HG02884 (cell line): ENCODE measurements around the gene ATP1A1.

Source experiments
- ATAC-seq: cut with Tn5 transposase; IDR thresholded peaks from one replicate; pipeline ENCODE4 v1.9.1; 2021; ENCODE audit warnings: mild to moderate bottlenecking, moderate library complexity; ENCODE audit not compliant: unreplicated experiment

ATP1A1 gene

DNA sequence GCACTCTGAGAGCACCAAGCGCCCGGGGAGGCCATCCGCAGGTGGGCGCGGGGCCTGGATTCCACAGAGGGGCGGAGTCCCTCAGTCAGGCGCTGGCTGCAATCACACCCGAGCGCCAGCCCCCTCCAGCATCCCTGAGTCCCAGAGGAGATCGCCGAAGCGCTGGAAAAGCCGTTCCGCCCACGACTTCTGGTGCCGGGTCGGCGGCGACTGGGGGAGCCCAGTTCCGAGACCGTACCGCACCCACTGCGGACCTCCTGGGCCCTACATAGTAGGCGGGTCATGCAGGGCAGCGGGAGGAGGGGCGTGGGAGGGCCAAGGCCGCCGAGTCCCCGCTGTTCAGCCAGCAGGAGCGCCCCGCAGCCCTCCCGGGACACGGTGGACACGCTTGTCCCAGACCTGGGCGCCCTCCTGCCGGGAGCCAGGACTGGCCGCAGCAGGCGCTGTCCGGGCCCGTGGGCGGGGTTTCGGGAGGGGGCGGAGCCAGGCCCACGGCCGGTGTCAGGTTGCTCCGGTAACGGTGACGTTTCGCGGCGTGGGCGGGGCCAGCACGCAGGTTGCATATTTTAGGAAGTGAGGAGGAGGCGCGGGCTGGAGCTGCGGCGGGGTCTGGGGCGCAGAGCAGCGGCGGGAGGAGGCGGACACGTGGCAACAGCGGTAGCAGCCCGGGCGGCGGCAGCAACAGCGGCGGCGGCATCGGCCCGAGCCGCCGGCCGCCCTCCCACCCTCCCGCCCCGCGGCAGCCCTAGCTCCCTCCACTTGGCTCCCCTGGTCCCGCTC, at the start of gene ATP1A1:
Gene ATP1A1, plus strand, starts transcription at position 594 of the 780 bp plus-strand sequence. CDS start 268 bp downstream, outside the sequence.
- ATAC-seq, result peak; percentile 43

DNA sequence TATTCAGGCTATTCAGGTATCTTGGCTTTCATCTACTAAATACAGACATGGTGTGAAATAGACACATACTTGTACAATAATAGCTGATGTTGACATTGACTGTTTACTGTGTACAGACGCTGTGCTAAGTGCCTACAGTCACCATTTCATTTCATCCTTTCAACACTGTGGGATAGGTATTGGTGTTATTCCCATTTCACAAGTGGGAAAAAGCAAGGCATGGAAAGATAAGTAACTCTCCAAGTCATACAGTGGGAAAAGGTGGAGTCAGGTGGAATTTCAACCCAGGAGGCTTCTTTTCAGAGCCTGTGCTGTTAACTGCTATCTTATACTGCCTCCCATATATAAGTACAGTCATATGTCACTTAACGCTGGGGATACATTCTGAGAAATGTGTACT, 49.6 kb upstream of the ATP1A1 start:
- ATAC-seq, result no peak

GRCh38 chr1:116324411-116324810, 48.6 kb upstream of the ATP1A1 start:
- no peak for ATAC-seq

GRCh38 chr1:116325104-116325503, 47.9 kb upstream of the ATP1A1 start:
- ATAC-seq, result no peak

DNA sequence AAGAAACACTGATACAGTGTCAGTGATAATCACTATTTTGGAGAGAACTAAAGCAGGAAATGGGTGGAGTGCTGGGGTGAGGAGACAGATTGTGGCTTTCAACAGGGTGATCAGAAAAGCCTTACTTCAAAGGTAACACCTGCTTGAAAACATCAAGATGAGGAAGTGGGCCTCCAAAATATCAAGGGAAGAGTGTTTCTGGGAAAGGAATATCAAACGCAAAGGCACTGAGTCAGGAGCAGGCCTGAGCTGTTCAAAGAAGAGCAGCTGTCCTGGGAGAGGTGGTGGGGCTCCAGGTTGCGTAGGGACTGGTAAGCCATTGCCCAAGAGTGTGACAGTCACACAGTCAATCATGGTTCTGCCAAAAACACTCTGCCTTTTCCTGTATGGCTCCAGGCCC, 47.1 kb upstream of the ATP1A1 start:
- ATAC-seq, result no peak

DNA sequence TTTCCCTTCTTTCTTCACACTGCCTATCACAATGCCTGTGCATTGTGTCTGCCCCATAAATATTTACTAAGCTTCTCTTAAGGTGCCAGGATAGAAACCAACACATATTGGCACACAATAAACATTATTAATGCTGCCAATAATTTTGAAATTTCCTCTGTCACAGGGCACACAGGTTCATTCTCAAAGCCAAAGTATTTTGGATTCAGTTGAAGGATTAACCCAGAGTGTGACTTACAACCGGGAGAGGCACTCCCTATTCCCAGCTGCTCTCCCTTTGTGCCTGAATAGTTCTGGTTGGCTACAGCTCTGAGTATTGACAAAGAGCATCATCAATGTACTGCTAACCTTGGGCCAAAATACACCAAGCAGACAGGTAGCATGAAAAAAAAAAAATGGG, 46.6 kb upstream of the ATP1A1 start:
- ATAC-seq, result no peak

GRCh38 chr1:116328671-116329070, 44.4 kb upstream of the ATP1A1 start:
- ATAC-seq, result no peak

DNA sequence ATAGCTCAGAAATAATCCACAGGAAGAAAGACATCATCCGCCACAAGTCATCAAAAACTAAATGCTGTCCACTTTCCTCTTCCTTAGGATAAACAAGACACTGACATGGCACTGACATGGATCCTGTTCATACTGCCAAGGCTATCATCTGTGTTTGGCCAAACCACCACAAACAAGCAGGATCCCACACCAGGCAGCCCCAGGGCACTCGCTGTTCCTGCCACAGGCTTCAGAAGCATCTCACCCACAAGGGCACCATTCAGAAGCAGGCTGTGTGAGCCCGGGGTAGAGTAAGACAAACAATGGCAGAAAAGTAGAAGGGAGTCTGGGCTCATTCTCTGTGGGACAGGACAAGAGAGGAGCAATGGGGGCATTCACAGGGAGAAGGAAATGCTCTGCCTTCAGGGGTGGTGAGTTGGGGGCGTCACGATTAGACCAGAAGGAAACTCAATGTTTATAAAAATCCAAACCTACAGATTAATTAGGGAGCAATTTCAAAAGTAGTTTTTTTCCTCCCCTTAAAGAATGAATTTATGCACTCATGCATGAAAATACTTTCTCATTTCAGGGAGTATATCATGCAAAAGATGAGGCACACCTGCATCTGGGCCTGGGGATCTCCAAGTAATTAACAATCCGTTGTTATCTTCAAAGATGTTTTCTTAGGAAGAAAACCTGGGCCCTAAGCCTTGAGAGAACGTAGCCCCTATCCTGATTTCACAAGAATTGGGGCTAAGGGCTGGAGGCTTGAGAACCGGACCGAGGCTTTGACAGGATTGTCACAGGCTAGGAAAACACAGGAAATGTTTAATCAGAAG, 43.3 kb upstream of the ATP1A1 start:
- ATAC-seq, result no peak

- ATAC-seq, result no peak
Observed at GRCh38 chr1:116330342-116330652, 42.7 kb upstream of the ATP1A1 start.

DNA sequence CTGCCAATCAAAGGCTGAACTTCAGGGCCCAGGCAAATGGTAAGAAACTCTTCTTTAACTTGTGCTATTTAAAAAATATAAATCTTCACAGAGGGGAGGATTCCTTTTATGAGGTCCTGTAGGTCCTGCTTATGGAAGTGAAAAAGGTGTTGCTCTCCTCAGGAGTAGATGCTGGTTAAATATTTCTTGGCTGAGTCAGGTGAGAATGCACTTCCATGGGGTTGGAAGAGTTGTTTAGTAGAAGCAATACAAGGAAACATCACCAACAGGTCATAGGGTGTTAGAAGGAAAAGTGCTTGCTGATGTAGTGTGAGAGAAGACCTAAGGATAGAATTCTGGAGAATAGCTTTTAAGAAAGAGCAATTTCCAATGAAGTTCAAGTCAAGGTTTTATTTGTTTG, 42.2 kb upstream of the ATP1A1 start:
- no peak for ATAC-seq

DNA sequence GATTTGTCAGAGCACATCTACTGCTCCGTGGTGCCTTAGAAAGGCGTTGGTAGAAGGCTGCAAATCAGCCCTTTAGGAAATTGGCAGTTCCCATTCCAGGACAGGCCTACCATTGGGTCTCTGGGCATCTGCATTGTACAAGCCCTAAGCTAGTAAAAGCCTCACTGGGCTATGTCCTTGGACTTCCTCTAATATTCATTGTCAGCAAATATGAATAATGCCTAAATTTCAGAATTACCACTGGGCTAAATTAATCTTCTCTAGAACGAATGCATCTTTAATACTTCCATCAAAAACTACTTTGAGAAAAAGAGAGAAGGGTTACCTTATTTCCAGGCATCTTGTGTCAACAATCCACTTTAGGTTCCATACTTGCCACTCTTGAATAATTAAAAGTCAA, 41.5 kb upstream of the ATP1A1 start:
- no peak for ATAC-seq

- no peak for ATAC-seq
Observed at GRCh38 chr1:116332451-116332850, 40.6 kb upstream of the ATP1A1 start.

DNA sequence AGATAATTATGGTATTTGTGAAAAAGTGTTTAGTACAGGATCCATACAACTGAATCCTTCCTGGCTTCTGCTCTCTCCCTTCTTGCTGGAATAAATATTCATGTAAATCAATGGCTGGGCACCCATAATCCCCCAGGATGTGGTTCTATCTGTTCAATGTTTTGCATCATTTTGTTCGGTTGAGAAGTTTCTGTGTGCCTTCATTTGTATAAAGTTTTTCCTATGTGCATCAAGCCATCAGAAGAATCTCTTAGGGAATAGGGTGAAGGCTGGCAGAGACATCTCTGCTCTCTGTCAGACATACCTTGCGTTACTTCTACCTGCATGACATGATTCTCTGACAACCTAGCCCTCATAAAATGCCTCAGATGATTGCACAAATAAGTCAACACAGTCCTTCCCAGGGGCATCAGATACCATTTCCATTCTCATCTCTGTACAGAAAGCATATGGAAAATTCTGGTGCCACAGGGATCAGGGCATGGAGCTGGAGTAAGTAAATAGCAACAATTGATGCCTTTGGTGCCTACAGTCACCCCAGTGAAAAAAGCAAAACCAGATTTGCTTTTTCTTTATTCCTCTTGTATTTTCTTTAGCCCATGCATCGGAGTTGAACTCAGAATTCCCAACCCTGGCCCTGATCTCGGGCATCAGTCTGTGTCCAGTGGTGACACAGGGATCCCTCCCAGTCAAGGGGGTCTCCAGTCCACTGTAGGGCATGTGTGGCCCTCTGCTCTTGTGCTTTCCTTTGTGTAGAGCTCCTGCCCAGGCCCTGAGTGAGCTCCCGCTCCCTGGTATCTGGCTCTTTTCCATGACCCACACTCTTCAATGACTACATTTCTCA, 39.7 kb upstream of the ATP1A1 start:
- no peak for ATAC-seq

DNA sequence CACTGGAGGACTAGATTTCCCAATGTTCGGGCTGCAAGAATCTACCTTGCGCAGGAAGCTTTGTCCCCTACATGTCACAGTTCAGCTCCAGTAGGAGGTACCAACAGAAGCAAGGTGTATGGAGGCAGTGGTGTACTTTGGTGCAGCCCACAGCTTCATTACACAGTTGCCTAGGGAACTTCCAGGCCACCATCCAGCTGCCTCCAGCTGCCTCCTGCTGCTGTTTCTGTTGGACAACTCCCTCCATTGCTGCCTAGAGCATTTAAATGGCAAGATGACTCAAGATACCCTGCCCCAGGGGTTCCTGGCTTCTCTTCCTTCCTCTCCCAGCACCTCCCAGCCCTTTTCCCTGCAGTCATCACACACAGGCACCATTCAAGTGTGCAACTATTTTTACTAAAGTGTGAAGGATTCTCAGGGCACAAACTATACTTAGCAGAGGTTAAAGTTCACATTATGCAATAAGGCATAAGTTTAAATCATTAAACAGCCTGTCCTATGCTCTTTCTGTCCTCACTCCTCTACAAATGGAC, 39.0 kb upstream of the ATP1A1 start:
- ATAC-seq, result no peak

- ATAC-seq, result no peak
Observed at GRCh38 chr1:116334868-116335635, 38.0 kb upstream of the ATP1A1 start.

GRCh38 chr1:116335850-116336624, 37.0 kb upstream of the ATP1A1 start:
- no peak for ATAC-seq

DNA sequence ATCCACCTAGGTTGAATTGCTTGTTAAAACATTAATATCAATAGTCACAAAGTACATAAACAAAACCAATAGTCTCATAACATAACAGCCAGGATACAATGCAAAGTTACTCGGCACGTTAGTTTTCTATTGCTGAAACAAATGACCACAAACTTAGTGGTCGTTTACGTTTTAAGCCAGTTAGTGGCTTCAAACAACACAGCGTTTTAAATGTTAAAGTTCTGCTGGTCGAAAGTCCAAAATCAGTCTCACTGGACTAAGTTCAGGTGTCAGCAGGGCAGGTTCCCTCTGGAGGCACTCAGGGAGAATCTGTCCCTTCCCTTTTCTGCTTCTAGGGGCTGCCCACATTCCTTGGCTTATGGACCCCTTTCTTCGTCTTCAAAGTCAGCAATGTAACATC, 35.6 kb upstream of the ATP1A1 start:
- ATAC-seq, result no peak

DNA sequence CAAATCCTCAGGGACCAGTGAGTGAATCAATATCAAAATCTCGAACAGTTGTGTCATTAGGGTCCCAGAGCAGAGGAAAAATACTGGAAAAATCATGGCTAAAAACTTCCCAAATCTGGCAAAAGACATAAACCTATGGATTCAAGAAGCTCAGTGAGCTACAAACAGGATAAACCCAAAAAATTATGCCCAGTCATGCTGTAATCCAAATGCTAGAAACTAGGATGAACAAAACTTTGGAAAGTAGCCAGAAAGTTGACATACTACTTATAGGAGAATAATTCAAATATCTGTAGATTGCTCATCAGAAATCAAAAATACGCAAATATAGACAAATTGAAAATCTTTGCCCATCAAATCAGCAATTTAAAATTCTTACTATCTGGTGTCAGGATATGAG, 34.6 kb upstream of the ATP1A1 start:
- no peak for ATAC-seq

DNA sequence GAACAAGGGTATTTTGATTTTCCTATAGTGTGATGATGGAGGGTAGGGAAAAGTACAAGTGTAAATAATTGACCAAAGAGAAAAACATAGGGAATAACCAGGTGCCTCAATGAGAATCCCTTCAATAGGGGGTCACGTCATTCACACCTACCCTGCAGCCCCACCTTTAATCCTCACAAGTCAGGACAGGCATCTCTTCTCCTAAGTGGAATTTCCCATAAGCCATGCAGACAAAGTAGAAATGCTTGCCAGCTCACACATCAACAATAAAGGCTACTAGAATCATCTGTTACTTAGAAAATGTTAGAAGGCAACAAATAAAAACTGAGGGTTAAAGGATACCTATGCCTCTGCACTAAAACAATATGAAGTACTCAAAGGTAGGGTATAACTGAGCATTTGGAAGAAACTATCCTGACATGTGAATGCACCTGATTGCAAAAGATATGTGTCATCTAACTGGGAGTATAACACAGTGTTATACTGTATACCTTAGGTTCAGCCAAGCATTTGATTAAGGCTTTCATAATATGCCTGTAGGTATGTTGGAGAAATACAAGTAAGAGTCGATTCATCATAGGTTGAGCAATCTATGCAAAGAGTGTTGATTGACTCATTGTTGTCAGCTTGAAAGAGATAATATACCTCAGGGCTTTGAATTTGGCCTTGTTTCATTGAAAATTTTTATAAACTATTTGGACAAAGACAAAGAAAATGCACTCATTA, 32.4 kb upstream of the ATP1A1 start:
- no peak for ATAC-seq
